ENCODE data around the gene NUP62.

The NUP62 gene

DNA sequence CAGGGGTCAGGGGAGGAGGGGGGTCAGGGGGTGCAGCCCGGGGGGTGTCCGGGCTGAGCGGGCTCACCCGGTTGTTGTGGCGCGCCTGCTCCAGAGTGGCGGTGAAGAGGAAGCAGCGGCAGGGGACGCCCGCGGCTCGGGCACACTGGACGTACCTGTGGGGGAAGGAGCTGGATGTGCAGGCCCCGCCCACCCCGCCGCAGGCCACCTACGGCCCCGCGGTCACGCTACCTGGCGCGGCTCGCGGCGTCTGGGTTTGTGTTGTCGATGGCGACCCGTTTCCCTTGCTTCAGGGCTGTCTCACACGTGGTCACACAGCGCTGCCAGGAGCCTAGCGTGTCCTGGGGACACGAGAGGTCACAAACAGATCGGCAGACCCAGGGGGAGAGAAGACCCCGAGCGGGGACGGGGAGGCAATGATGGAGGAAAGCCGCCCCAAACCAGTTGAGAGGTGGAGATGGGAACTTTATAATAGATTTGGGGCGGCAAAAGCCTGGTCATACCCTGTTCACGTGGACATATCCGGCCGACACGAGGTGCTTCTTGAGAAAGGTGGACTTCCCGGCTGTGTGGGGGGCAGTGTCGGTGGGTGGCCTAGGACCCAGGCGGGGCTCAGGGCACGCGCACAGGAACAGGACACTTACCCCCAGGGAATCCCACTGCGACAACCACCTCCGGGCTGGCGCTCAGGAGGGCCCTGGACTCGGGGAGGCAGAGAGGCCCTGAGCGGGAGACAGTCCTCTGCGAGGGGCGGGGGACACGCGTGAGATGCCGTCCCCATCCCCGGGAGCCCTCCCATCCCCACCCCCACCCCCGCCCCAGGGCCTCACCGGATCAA, 67.5 kb downstream of the NUP62 start:
- TF ChIP-seq, protein P1, sequence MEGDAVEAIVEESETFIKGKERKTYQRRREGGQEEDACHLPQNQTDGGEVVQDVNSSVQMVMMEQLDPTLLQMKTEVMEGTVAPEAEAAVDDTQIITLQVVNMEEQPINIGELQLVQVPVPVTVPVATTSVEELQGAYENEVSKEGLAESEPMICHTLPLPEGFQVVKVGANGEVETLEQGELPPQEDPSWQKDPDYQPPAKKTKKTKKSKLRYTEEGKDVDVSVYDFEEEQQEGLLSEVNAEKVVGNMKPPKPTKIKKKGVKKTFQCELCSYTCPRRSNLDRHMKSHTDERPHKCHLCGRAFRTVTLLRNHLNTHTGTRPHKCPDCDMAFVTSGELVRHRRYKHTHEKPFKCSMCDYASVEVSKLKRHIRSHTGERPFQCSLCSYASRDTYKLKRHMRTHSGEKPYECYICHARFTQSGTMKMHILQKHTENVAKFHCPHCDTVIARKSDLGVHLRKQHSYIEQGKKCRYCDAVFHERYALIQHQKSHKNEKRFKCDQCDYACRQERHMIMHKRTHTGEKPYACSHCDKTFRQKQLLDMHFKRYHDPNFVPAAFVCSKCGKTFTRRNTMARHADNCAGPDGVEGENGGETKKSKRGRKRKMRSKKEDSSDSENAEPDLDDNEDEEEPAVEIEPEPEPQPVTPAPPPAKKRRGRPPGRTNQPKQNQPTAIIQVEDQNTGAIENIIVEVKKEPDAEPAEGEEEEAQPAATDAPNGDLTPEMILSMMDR (IDR thresholded peaks at IDR 0.05) = no peak
- Histone ChIP-seq H3K4me3 (no peak overlapping the region), H3K27ac (peak overlapping the region in 1 of 2 donors; percentile 74)
- no peak for DNase-seq (ENCODE audit: low spot score)

DNA sequence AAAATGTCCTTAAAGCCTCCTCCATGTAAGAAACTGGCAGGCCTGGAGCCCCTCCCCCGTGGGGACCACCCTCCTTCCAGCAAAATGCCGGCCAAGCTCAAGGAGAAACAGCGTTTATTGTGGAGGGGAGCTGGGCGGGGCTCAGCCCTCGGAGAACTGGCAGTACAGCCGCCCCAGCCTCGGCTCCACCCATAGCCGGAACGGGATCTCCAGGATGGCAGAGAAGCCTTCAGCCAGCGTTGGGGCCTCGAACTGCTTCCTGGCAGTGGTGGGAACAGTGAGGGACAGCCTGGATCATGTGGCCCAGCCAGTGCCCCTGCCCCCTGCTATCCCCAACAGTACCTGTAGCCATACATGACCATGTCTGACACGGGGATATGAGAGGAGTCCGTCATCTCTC, 68.2 kb downstream of the NUP62 start:
- Histone ChIP-seq H3K4me3 (no peak overlapping the region), H3K27ac (peak overlapping the region in 1 of 2 donors; percentile 74)
- TF ChIP-seq, protein P1 (IDR thresholded peaks at IDR 0.05) = no peak
- no peak for DNase-seq (ENCODE audit: low spot score)

DNA sequence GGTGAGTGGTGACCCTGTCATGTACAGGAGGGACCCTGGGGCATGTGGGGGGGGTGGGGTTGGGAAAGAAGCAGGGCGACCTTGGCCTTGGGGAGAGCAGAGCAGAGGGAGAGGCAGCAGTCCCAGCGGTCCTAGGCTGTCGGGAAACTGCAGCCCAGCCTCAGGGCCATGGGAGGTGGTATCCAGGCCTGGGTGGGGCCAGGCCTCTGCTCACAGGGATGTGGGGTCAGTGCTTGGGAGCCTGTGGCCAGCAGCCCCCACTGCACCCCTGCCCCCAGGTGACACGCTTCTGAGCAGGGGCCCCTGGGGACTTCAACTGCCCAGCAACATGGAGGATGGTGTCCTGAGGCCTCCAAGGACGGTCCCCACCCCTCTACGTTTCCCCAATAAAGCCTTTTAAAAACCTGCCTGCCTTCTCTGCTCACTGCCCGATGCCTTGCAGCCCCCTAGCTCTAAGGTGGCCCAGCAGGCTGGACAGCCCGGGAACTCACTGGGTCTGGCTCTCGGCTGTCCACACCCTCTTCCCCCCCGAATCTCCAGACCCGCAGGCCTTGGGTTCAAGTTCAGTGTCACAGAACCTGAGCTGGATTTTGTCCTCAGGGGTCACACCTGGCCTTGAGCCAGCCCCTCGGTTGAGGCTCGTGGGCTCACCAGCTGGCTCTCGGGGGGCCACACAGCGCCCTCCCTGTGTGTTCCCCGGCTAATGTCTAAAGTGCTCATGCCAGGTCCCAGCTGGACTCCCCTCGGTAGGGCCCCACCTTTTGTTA, 68.8 kb downstream of the NUP62 start:
- Histone ChIP-seq H3K27ac (peak overlapping the region in 1 of 2 donors; percentile 74), H3K4me3 (no peak overlapping the region)
- DNase-seq (ENCODE audit: low spot score) = no peak
- TF ChIP-seq, protein P1 (IDR thresholded peaks at IDR 0.05) = no peak

DNA sequence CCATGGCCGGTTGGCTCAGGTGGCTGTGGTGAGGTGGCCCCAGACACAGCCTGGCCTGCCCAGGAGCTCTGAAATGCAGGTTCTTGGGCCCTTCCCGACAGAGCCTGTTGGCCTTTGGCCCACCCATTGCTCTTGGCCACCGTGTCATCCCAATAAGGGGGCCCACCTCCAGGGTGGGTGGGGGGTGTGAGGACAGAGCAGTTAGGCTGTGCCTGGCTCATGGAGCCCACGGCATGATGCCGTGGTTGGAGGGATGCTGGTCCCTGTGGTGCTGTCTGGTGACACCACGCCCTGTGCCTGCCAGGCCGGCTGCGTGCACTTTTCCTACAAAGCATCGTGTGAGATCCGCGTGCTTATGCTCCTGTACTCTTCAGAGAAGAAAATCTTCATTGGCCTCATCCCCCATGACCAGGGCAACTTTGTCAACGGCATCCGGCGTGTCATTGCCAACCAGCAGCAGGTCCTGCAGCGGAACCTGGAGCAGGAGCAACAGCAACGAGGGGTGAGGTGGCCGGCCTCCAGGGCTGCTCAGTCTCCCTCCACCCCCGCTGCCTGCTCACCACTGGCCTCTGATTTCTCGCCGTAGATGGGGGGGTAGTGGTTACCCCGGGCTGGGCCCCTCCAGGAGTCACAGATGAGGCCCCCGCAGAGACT, 69.5 kb downstream of the NUP62 start:
- no peak for DNase-seq (ENCODE audit: low spot score)
- no peak overlapping the region for H3K4me3 ChIP-seq
- TF ChIP-seq, protein P1 (IDR thresholded peaks at IDR 0.05) = no peak
- H3K27ac ChIP-seq = peak overlapping the region in 1 of 2 donors; percentile 28

DNA sequence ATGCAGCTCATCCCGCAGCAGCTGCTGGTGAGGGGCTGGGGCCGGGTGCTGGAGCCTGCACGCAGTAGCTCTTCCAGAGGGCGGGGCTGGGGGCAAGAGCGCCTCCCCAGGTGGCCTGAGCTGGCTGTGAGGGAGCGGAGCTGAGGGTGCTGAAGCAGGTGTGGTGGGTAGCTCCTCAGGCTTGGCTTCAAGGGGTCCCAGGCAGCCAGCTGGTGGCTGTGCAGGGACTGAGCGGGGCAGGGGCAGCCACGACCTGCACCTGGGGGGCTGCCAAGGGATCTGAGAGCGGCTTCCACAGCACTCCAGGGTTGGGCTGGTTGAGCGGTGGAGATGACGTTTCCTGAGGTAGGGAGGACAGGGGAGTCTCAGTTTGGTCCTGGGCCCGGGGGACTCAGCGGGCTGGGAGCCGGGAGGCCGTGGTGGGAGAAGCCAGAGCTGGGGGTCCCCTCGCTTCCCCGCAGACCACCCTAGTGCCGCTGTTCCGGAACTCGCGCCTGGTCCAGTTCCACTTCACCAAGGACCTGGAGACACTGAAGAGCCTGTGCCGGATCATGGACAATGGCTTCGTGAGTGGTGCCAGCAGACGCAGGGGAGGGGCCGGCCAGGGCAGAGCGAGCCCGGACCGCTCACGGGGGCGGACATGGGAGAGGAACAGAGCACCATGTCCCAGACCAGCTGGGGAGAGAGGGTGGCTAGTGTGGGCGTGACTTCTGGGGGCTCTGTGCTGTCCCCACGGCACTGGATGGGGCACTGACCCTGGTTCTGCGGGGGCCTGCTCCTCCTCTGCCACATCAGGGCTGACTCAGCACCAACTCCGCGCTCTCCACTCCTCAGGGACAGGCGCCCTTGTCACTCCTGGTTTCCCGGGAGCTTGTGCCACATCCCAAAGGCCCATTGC, 71.0 kb downstream of the NUP62 start:
- DNase-seq (ENCODE audit: low spot score) = no peak

DNA sequence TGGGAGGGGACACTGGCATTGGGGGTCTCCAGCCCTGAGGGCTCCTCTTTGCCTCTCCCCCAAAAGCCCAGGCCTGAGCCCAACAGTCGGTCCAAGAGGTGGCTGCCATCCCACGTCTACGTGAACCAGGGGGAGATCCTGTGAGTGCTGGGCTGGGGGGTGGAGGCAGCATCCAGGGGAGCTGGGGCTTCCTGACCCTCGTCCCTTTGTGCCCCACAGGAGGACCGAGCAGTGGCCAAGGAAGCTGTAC, 71.5 kb downstream of the NUP62 start:
- DNase-seq (ENCODE audit: low spot score) = no peak
- Histone ChIP-seq H3K4me3 (no peak overlapping the region), H3K27ac (peak overlapping the region in 1 of 2 donors; percentile 15)
- TF ChIP-seq, protein P1 (IDR thresholded peaks at IDR 0.05) = no peak

More for the DNA sequence above, 71.0 kb downstream of the NUP62 start:
- TF ChIP-seq, protein P1 (IDR thresholded peaks at IDR 0.05) = no peak
- H3K4me3 ChIP-seq = no peak overlapping the region
- H3K27ac ChIP-seq = peak overlapping the region in 1 of 2 donors; percentile 15
